Heart left ventricle (tissue), 13 donors: ENCODE measurements around the gene RNF114.
"Not testable (repeated sequence)": the region's sequence is repeated elsewhere in the genome, so short reads cannot be mapped to it uniquely, and the experiment has no call there.

Experiments used
- CTCF ChIP-seq, 12 donors: fragments of 200-600 bp; sonication (generic) in 4 of 12; IDR thresholded peaks; one replicate each; pipeline versions ENCODE4 v1.5.0 to v1.8.0; 2018 to 2022; ENCODE audit warnings: antibody characterized with exemption in 12 of 12, mild to moderate bottlenecking in 5 of 12
- POLR2A ChIP-seq, 2 donors: fragments of 450-650 bp; IDR thresholded peaks; one replicate each; pipeline ENCODE4 v1.6.1; 2017; ENCODE audit warnings: antibody characterized with exemption in 2 of 2, mild to moderate bottlenecking in 2 of 2, moderate library complexity in 2 of 2
- donor health status: ischemic (EF 13 %, LVEDD 7.1; RV severe dilation, severe dysfunction).
- donor health status: DM: no; HTN: yes; CAD: no.
- donor health status: DM: no; HTN: no; CAD: no.
- donor health status: ischemic (EF 25% LVEDD 6.9; RV normal size, moderate dysfunction).
- donor health status: ischemic (EF 25% LVEDD 5.7; RV mildly dilated, moderate dysfunction).
- donor health status: ischemic (EF 35%, LVEDD 5.7; RV mildly dilated, moderate dysfunction).
- donor health status: nonischemic (EF 11% LVEDD 7.7; RV severe dilation, severe dysfunction).
- donor health status: DM: yes; HTN: yes; CAD: no.
- donor health status: PGD.
- donor health status: ischemic (EF 29% LVEDD 5.4; RV normal size, mild dysfunction).
- donor health status: nonischemic (EF 23%, LVEDD 6.1; RV moderate dilation, normal function).

- TF ChIP-seq POLR2A, CTCF (IDR thresholded peaks at IDR 0.05): not testable (repeated sequence)
Observed at GRCh38 chr20:49977740-49978139, 41.5 kb downstream of the RNF114 start.
